Mucosa of stomach (tissue), 1 donor: ENCODE data around the gene PTCH1.

Source experiments
- H3K27me3 ChIP-seq: one replicate; pipeline ENCODE4 v1.7.0; 2013; ENCODE audit warnings: mild to moderate bottlenecking, low read length; ENCODE audit not compliant: control insufficient read depth, insufficient read depth
- H3K36me3 ChIP-seq: one replicate; pipeline ENCODE4 v1.7.0; 2013; ENCODE audit warnings: low read length; ENCODE audit not compliant: control insufficient read depth, insufficient read depth
- H3K4me1 ChIP-seq: one replicate; pipeline ENCODE4 v1.7.0; 2013; ENCODE audit warnings: mild to moderate bottlenecking, low read length; ENCODE audit not compliant: control insufficient read depth, insufficient read depth
- H3K4me3 ChIP-seq: one replicate; pipeline ENCODE4 v1.7.0; 2013; ENCODE audit warnings: low read length
- H3K9ac ChIP-seq: one replicate; pipeline ENCODE4 v1.7.0; 2013; ENCODE audit warnings: mild to moderate bottlenecking, low read length, moderate library complexity
- H3K9me3 ChIP-seq: one replicate; pipeline ENCODE4 v1.7.0; 2013; ENCODE audit warnings: mild to moderate bottlenecking, low read length, moderate library complexity; ENCODE audit not compliant: control insufficient read depth
- donor health status: Pancreatic carcinoma.

The PTCH1 gene

GRCh38 chr9:95419444-95419843 lies 97.3 kb downstream of the PTCH1 start:
- Histone ChIP-seq H3K27me3 (no peaks in the 10 kb centered on the region), H3K9ac (no peak overlapping the region), H3K4me3 (no peak overlapping the region), H3K36me3 (no peaks in the 10 kb centered on the region), H3K4me1 (no peaks in the 10 kb centered on the region), H3K9me3 (peaks cover 11% of the 10 kb centered on the region)

DNA sequence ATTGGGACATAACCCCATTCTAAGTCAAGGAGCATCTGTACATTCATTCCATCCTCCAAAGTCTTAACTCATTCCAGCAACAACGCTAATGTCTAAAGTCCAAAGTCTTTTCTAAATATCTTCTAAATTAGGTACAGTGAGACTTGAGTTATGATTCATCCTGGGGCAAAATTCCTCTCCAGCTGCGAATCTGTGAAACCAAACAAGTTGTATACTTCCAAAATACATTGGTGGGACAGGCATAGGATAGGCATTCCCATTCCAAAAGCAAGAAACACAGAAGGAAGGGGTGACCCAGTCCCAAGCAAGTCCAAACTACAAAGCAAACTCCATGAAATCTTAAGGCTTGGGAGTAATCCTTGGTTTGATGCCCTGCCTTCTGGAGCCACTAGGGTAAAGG lies 101.6 kb downstream of the PTCH1 start:
- Histone ChIP-seq H3K27me3 (no peaks in the 10 kb centered on the region), H3K36me3 (no peaks in the 10 kb centered on the region), H3K9ac (no peak overlapping the region), H3K4me3 (no peak overlapping the region), H3K4me1 (no peaks in the 10 kb centered on the region), H3K9me3 (no peaks in the 10 kb centered on the region)

- Histone ChIP-seq H3K4me1 (no peaks in the 10 kb centered on the region), H3K9me3 (no peaks in the 10 kb centered on the region), H3K4me3 (no peak overlapping the region), H3K36me3 (no peaks in the 10 kb centered on the region), H3K9ac (no peak overlapping the region), H3K27me3 (no peaks in the 10 kb centered on the region)
Observed at GRCh38 chr9:95413793-95414192, 103.0 kb downstream of the PTCH1 start.

GRCh38 chr9:95411054-95411892 lies 105.5 kb downstream of the PTCH1 start:
- Histone ChIP-seq H3K9me3 (no peaks in the 10 kb centered on the region), H3K36me3 (no peaks in the 10 kb centered on the region), H3K9ac (no peak overlapping the region), H3K4me3 (no peak overlapping the region), H3K4me1 (no peaks in the 10 kb centered on the region), H3K27me3 (no peaks in the 10 kb centered on the region)

DNA sequence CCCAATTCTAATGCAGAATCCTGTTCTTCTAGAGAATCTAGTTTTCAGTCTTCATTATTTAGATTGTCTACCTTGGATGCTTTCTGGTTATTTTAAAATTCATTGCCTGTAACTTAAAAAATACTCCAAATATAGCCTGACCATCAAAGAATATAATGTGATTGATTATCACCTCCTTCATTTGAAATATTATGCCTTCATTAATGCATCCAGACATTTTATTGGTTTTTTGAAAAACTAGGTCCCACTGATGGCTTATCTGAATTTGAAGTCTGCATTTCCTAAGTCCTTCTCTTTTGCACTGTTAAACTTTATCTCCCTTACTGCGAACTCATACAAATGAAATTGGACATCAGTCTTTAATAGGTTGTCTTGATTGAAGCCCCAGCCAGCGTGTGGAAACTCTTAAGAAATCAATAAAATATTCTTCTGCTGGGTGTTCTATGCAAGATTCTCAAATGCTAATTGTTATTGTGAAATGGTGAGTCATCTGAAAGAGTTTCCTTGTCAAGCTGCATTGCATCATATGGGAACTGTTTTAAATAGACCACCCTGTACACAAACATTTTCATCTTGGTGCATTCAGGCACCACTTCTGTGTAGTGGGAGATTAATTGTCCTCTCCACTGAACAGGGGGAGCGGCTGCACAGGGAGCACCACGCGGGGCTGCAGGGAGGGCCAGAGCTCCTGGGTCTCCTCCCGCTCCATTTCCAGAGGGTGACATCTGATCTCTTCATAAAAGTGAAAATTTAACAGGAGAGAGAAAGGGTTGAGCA lies 106.9 kb downstream of the PTCH1 start:
- Histone ChIP-seq H3K4me1 (no peaks in the 10 kb centered on the region), H3K36me3 (no peaks in the 10 kb centered on the region), H3K4me3 (no peak overlapping the region), H3K9me3 (no peaks in the 10 kb centered on the region), H3K9ac (no peak overlapping the region), H3K27me3 (no peaks in the 10 kb centered on the region)

DNA sequence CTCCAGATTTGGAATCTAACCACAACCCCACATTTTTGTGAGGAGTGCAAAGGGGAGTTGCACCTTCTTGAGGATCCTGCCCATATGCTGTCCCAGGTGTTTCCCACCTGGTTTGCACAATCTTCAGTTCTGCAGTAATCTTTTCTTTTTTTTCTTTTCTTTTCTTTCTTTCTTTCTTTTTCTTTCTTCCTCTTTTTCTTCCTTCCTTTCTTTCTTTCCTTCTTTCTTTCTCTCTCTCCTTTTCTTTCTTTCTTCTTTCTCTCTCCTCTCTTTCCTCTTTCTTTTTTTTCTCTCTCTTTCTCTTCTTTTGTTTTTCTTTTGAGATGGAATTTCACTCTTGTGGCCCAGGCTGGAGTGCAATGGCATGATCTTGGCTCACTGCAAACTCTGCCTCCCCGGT lies 109.2 kb downstream of the PTCH1 start:
- Histone ChIP-seq H3K4me1 (no peaks in the 10 kb centered on the region), H3K36me3 (no peaks in the 10 kb centered on the region), H3K9me3 (no peaks in the 10 kb centered on the region), H3K4me3 (no peak overlapping the region), H3K27me3 (no peaks in the 10 kb centered on the region), H3K9ac (no peak overlapping the region)

GRCh38 chr9:95406121-95406520 lies 110.7 kb downstream of the PTCH1 start:
- Histone ChIP-seq H3K27me3 (no peaks in the 10 kb centered on the region), H3K4me1 (no peaks in the 10 kb centered on the region), H3K9ac (no peak overlapping the region), H3K4me3 (no peak overlapping the region), H3K9me3 (no peaks in the 10 kb centered on the region), H3K36me3 (no peaks in the 10 kb centered on the region)

GRCh38 chr9:95399261-95399660 lies 117.5 kb downstream of the PTCH1 start:
- H3K4me1 ChIP-seq: no peaks in the 10 kb centered on the region
- H3K36me3 ChIP-seq: no peaks in the 10 kb centered on the region
- no peaks in the 10 kb centered on the region for H3K9me3 ChIP-seq
- H3K27me3 ChIP-seq: no peaks in the 10 kb centered on the region
- H3K4me3 ChIP-seq: no peak overlapping the region
- no peak overlapping the region for H3K9ac ChIP-seq
